Measurements from ENCODE around the gene CPNE4.

The CPNE4 gene

GRCh38 chr3:131544557-131544956 lies 490.3 kb downstream of the CPNE4 start:
- no peaks in the 10 kb centered on the region for H3K36me3 ChIP-seq (ENCODE audit: insufficient read depth, low read length)
- no peak overlapping the region for H3K9ac ChIP-seq (ENCODE audit: low read depth, low read length)
- no peaks in the 10 kb centered on the region for H3K4me1 ChIP-seq (ENCODE audit: insufficient read depth, low read length)
- no peaks in the 10 kb centered on the region for H3K9me3 ChIP-seq (ENCODE audit: control insufficient read depth, insufficient read depth, low read length)

- H3K4me1 ChIP-seq (ENCODE audit: insufficient read depth, low read length): no peaks in the 10 kb centered on the region
Measured at GRCh38 chr3:131543714-131544113, 491.1 kb downstream of the CPNE4 start.

GRCh38 chr3:131541288-131541687 lies 493.5 kb downstream of the CPNE4 start:
- no peaks in the 10 kb centered on the region for H3K36me3 ChIP-seq (ENCODE audit: insufficient read depth, low read length)
- no peaks in the 10 kb centered on the region for H3K4me1 ChIP-seq (ENCODE audit: insufficient read depth, low read length)
- H3K9me3 ChIP-seq (ENCODE audit: control insufficient read depth, insufficient read depth, low read length): no peaks in the 10 kb centered on the region
- H3K9ac ChIP-seq (ENCODE audit: low read depth, low read length): no peak overlapping the region

More at GRCh38 chr3:131543714-131544113, 491.1 kb downstream of the CPNE4 start:
- Histone ChIP-seq H3K36me3 (ENCODE audit: insufficient read depth, low read length) (no peaks in the 10 kb centered on the region), H3K9ac (ENCODE audit: low read depth, low read length) (no peak overlapping the region), H3K9me3 (ENCODE audit: control insufficient read depth, insufficient read depth, low read length) (no peaks in the 10 kb centered on the region)

- no peaks in the 10 kb centered on the region for H3K4me1 ChIP-seq (ENCODE audit: insufficient read depth, low read length)
- no peaks in the 10 kb centered on the region for H3K36me3 ChIP-seq (ENCODE audit: insufficient read depth, low read length)
- no peak overlapping the region for H3K9ac ChIP-seq (ENCODE audit: low read depth, low read length)
- H3K9me3 ChIP-seq (ENCODE audit: control insufficient read depth, insufficient read depth, low read length): no peaks in the 10 kb centered on the region
Measured at GRCh38 chr3:131540821-131541220, 494.0 kb downstream of the CPNE4 start.

- Histone ChIP-seq H3K9ac (ENCODE audit: low read depth, low read length) (no peak overlapping the region), H3K4me1 (ENCODE audit: insufficient read depth, low read length) (no peaks in the 10 kb centered on the region), H3K9me3 (ENCODE audit: control insufficient read depth, insufficient read depth, low read length) (no peaks in the 10 kb centered on the region), H3K36me3 (ENCODE audit: insufficient read depth, low read length) (no peaks in the 10 kb centered on the region)
Measured at GRCh38 chr3:131540143-131540542, 494.7 kb downstream of the CPNE4 start.

GRCh38 chr3:131538968-131539367 lies 495.8 kb downstream of the CPNE4 start:
- Histone ChIP-seq H3K9me3 (ENCODE audit: control insufficient read depth, insufficient read depth, low read length) (no peaks in the 10 kb centered on the region), H3K4me1 (ENCODE audit: insufficient read depth, low read length) (no peaks in the 10 kb centered on the region), H3K9ac (ENCODE audit: low read depth, low read length) (no peak overlapping the region), H3K36me3 (ENCODE audit: insufficient read depth, low read length) (no peaks in the 10 kb centered on the region)

GRCh38 chr3:131537531-131537930 lies 497.3 kb downstream of the CPNE4 start:
- no peaks in the 10 kb centered on the region for H3K36me3 ChIP-seq (ENCODE audit: insufficient read depth, low read length)
- no peaks in the 10 kb centered on the region for H3K9me3 ChIP-seq (ENCODE audit: control insufficient read depth, insufficient read depth, low read length)
- no peaks in the 10 kb centered on the region for H3K4me1 ChIP-seq (ENCODE audit: insufficient read depth, low read length)
- H3K9ac ChIP-seq (ENCODE audit: low read depth, low read length): no peak overlapping the region

GRCh38 chr3:131535596-131535995 lies 499.2 kb downstream of the CPNE4 start:
- Histone ChIP-seq H3K9me3 (ENCODE audit: control insufficient read depth, insufficient read depth, low read length) (no peaks in the 10 kb centered on the region), H3K9ac (ENCODE audit: low read depth, low read length) (no peak overlapping the region), H3K4me1 (ENCODE audit: insufficient read depth, low read length) (no peaks in the 10 kb centered on the region), H3K36me3 (ENCODE audit: insufficient read depth, low read length) (no peaks in the 10 kb centered on the region)

GRCh38 chr3:131535131-131535530 lies 499.7 kb downstream of the CPNE4 start:
- no peaks in the 10 kb centered on the region for H3K9me3 ChIP-seq (ENCODE audit: control insufficient read depth, insufficient read depth, low read length)
- H3K36me3 ChIP-seq (ENCODE audit: insufficient read depth, low read length): no peaks in the 10 kb centered on the region
- no peak overlapping the region for H3K9ac ChIP-seq (ENCODE audit: low read depth, low read length)
- H3K4me1 ChIP-seq (ENCODE audit: insufficient read depth, low read length): no peaks in the 10 kb centered on the region

GRCh38 chr3:131532645-131533044 lies 502.2 kb downstream of the CPNE4 start:
- Histone ChIP-seq H3K9me3 (ENCODE audit: control insufficient read depth, insufficient read depth, low read length) (no peaks in the 10 kb centered on the region), H3K4me1 (ENCODE audit: insufficient read depth, low read length) (no peaks in the 10 kb centered on the region), H3K9ac (ENCODE audit: low read depth, low read length) (no peak overlapping the region), H3K36me3 (ENCODE audit: insufficient read depth, low read length) (no peaks in the 10 kb centered on the region)

- H3K9me3 ChIP-seq (ENCODE audit: control insufficient read depth, insufficient read depth, low read length): no peaks in the 10 kb centered on the region
- H3K4me1 ChIP-seq (ENCODE audit: insufficient read depth, low read length): no peaks in the 10 kb centered on the region
- no peaks in the 10 kb centered on the region for H3K36me3 ChIP-seq (ENCODE audit: insufficient read depth, low read length)
Measured at GRCh38 chr3:131530843-131531242, 504.0 kb downstream of the CPNE4 start.

GRCh38 chr3:131530388-131530787 lies 504.4 kb downstream of the CPNE4 start:
- Histone ChIP-seq H3K4me1 (ENCODE audit: insufficient read depth, low read length) (no peaks in the 10 kb centered on the region), H3K9me3 (ENCODE audit: control insufficient read depth, insufficient read depth, low read length) (no peaks in the 10 kb centered on the region), H3K36me3 (ENCODE audit: insufficient read depth, low read length) (no peaks in the 10 kb centered on the region), H3K9ac (ENCODE audit: low read depth, low read length) (no peak overlapping the region)

More at GRCh38 chr3:131530843-131531242, 504.0 kb downstream of the CPNE4 start:
- no peak overlapping the region for H3K9ac ChIP-seq (ENCODE audit: low read depth, low read length)

- Histone ChIP-seq H3K9ac (ENCODE audit: low read depth, low read length) (peak overlapping the region; percentile 59; the same call in 1 of the 2 replicates), H3K4me1 (ENCODE audit: insufficient read depth, low read length) (no peaks in the 10 kb centered on the region), H3K36me3 (ENCODE audit: insufficient read depth, low read length) (no peaks in the 10 kb centered on the region), H3K9me3 (ENCODE audit: control insufficient read depth, insufficient read depth, low read length) (no peaks in the 10 kb centered on the region)
Measured at GRCh38 chr3:131526801-131527347, 507.9 kb downstream of the CPNE4 start.

- Histone ChIP-seq H3K36me3 (ENCODE audit: insufficient read depth, low read length) (no peaks in the 10 kb centered on the region), H3K9ac (ENCODE audit: low read depth, low read length) (no peak overlapping the region), H3K9me3 (ENCODE audit: control insufficient read depth, insufficient read depth, low read length) (no peaks in the 10 kb centered on the region), H3K4me1 (ENCODE audit: insufficient read depth, low read length) (no peaks in the 10 kb centered on the region)
Measured at GRCh38 chr3:131518680-131519079, 516.1 kb downstream of the CPNE4 start.

GRCh38 chr3:131505421-131505820 lies 529.4 kb downstream of the CPNE4 start:
- no peaks in the 10 kb centered on the region for H3K36me3 ChIP-seq (ENCODE audit: insufficient read depth, low read length)
- no peaks in the 10 kb centered on the region for H3K9me3 ChIP-seq (ENCODE audit: control insufficient read depth, insufficient read depth, low read length)
- H3K4me1 ChIP-seq (ENCODE audit: insufficient read depth, low read length): peaks cover 4% of the 10 kb centered on the region; the same call in 1 of the 2 replicates
- H3K9ac ChIP-seq (ENCODE audit: low read depth, low read length): no peak overlapping the region

GRCh38 chr3:131503320-131503635 lies 531.5 kb downstream of the CPNE4 start:
- no peaks in the 10 kb centered on the region for H3K36me3 ChIP-seq (ENCODE audit: insufficient read depth, low read length)
- H3K9me3 ChIP-seq (ENCODE audit: control insufficient read depth, insufficient read depth, low read length): no peaks in the 10 kb centered on the region
- H3K4me1 ChIP-seq (ENCODE audit: insufficient read depth, low read length): peaks cover 4% of the 10 kb centered on the region; the same call in 1 of the 2 replicates
- peak overlapping the region; percentile 93 for H3K9ac ChIP-seq (ENCODE audit: low read depth, low read length)
